ENCODE results near the gene PSG7. TPM values are rescaled to one million over a fixed set of nuclear protein-coding genes. Genes with fewer than 3 reads are reported as not detected.
"Not testable (repeated sequence)": the region's sequence is repeated elsewhere in the genome, so short reads cannot be mapped to it uniquely, and the experiment has no call there.

PSG7 gene
- total RNA-seq, 2 donors from 2014 or later, result not detected

DNA sequence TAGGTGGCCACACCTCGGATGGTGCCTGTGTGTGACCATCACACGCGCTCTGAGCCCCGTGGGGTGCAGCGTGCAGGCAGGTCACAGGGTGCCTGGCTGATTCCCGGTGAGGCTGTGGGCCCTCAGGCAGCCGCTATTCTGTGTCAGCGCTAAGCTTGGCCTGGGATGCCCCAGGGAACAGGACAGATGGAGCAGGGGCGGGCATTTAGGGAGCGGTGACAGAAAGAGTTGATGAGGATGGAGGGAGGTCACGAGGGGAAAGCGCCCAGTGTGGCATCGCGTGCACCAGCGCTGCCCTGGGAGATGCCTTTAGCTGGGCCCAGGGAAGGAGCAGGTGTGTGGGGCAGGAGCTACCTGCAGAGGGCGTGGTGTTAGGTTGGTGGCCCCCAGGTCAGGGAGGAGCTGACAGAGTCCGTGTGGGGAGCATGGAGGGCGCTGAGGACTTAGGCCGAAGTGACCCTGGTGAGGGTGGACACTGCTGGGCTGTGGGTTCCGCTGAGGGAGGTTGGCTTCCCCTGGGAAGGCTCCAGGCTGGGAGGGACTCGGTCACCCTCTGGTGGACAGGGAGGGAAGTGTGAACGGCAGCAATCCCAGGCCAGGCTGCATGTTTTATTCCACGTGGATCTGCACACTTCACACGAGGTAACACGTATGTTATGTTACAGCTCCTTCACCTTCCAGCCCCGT, 17.8 kb downstream of the PSG7 start:
- H3K27me3 Mint-ChIP-seq (ENCODE audit: insufficient read depth); H3K36me3 Mint-ChIP-seq (ENCODE audit: low read depth); H3K4me3 Mint-ChIP-seq; H3K4me3 ChIP-seq (ENCODE audit: low read length); H3K27me3 ChIP-seq (ENCODE audit: control insufficient read depth, insufficient read depth, low read length, poor library complexity, severe bottlenecking); H3K27ac ChIP-seq (ENCODE audit: low read depth, low read length); H3K9ac ChIP-seq (ENCODE audit: extremely low read depth, low read length, poor library complexity, severe bottlenecking); H3K36me3 ChIP-seq (ENCODE audit: control insufficient read depth, insufficient read depth, low read length); H3K4me1 Mint-ChIP-seq; H3K9me3 ChIP-seq (ENCODE audit: control insufficient read depth, low read length); DNase-seq; H3K27ac Mint-ChIP-seq; H3K4me1 ChIP-seq (ENCODE audit: control insufficient read depth, insufficient read depth, low read length): not testable (repeated sequence)
- H3K9me3 Mint-ChIP-seq, result peaks cover 99% of the 10 kb centered on the region
- 58 to 82% methylated on average over 4 to 26 of the region's 26 CpGs for whole genome bisulfite sequencing, 2 experiments (ENCODE audit: insufficient coverage in 1 of 2, insufficient read length in 1 of 2)
- TF ChIP-seq CTCF (conservative IDR thresholded peaks at IDR 0.05), result peak; percentile 13

DNA sequence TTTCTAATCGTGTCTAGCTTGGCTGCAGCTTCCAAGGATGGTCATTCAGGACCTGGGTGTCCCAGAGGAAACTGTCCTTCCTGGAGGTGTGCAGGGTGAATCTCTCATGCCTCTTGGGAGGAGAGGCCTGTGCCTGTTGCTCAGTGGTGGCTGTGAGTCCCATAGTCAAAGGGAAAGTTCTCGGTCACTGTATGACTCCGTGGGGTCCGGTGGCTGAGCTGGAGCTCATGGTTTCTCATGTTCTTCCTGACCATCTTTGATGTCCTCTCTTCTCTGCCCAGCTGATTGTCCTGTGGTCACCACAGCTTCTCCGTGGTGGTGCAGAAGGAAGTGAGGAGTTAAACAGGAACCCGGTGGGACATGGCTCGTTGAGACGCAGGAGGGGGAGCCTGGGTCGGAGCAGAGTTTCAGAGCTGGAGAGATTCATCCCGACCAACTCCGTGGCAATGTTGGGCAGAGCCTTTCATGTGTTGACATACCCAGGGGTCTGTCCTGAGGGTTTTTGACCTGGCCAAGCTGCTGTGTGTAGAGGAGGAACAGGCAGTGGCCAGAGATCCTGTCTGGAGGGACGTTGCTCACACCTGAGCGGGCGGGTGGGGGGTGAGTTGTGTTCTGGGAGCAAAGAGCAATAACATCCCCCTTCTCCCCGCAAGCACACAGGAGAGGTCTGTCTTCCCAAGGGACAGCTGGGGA, 18.5 kb downstream of the PSG7 start:
- not testable (repeated sequence) for H3K36me3 ChIP-seq (ENCODE audit: control insufficient read depth, insufficient read depth, low read length); H3K27me3 Mint-ChIP-seq (ENCODE audit: insufficient read depth); H3K27me3 ChIP-seq (ENCODE audit: control insufficient read depth, insufficient read depth, low read length, poor library complexity, severe bottlenecking); H3K4me3 Mint-ChIP-seq; H3K4me1 ChIP-seq (ENCODE audit: control insufficient read depth, insufficient read depth, low read length); H3K36me3 Mint-ChIP-seq (ENCODE audit: low read depth); H3K27ac ChIP-seq (ENCODE audit: low read depth, low read length); H3K27ac Mint-ChIP-seq; H3K4me3 ChIP-seq (ENCODE audit: low read length); H3K9me3 ChIP-seq (ENCODE audit: control insufficient read depth, low read length); H3K9ac ChIP-seq (ENCODE audit: extremely low read depth, low read length, poor library complexity, severe bottlenecking); DNase-seq; H3K4me1 Mint-ChIP-seq
- H3K9me3 Mint-ChIP-seq, result peaks cover 97% of the 10 kb centered on the region
- 76 to 90% methylated on average over 8 to 15 of the region's 15 CpGs for WGBS, 2 experiments (ENCODE audit: insufficient coverage in 1 of 2, insufficient read length in 1 of 2)

- not testable (repeated sequence) for H3K9ac ChIP-seq (ENCODE audit: extremely low read depth, low read length, poor library complexity, severe bottlenecking); H3K36me3 ChIP-seq (ENCODE audit: control insufficient read depth, insufficient read depth, low read length); H3K27ac ChIP-seq (ENCODE audit: low read depth, low read length); H3K27me3 ChIP-seq (ENCODE audit: control insufficient read depth, insufficient read depth, low read length, poor library complexity, severe bottlenecking); H3K9me3 ChIP-seq (ENCODE audit: control insufficient read depth, low read length); H3K36me3 Mint-ChIP-seq (ENCODE audit: low read depth); H3K4me3 Mint-ChIP-seq; H3K4me1 ChIP-seq (ENCODE audit: control insufficient read depth, insufficient read depth, low read length); DNase-seq; H3K4me3 ChIP-seq (ENCODE audit: low read length); H3K27ac Mint-ChIP-seq; H3K27me3 Mint-ChIP-seq (ENCODE audit: insufficient read depth); H3K4me1 Mint-ChIP-seq
- 60% methylated on average over 1 of the region's 1 CpG; no CpG with 5 or more reads in 1 of the 2 experiments for WGBS, 2 experiments (ENCODE audit: insufficient coverage in 1 of 2, insufficient read length in 1 of 2)
- peaks cover 97% of the 10 kb centered on the region for H3K9me3 Mint-ChIP-seq
These were observed 19.4 kb downstream of the PSG7 start, which contains the start of gene PSG6 for GRCh38 chr19:42917634-42918033. TSS of gene PSG6 (minus strand) at chr19:42917894. CDS start at chr19:42917792, 102 bp downstream.

- not testable (repeated sequence) for DNase-seq; H3K9ac ChIP-seq (ENCODE audit: extremely low read depth, low read length, poor library complexity, severe bottlenecking); H3K36me3 ChIP-seq (ENCODE audit: control insufficient read depth, insufficient read depth, low read length); H3K36me3 Mint-ChIP-seq (ENCODE audit: low read depth); H3K4me3 Mint-ChIP-seq; H3K9me3 ChIP-seq (ENCODE audit: control insufficient read depth, low read length); H3K27ac ChIP-seq (ENCODE audit: low read depth, low read length); H3K4me3 ChIP-seq (ENCODE audit: low read length); H3K4me1 Mint-ChIP-seq; H3K27me3 Mint-ChIP-seq (ENCODE audit: insufficient read depth); H3K4me1 ChIP-seq (ENCODE audit: control insufficient read depth, insufficient read depth, low read length); H3K27me3 ChIP-seq (ENCODE audit: control insufficient read depth, insufficient read depth, low read length, poor library complexity, severe bottlenecking); H3K27ac Mint-ChIP-seq
- H3K9me3 Mint-ChIP-seq, result peaks cover 96% of the 10 kb centered on the region
- WGBS, 2 experiments (ENCODE audit: insufficient coverage in 1 of 2, insufficient read length in 1 of 2), result 84% methylated on average over 1 of the region's 1 CpG; no CpG with 5 or more reads in 1 of the 2 experiments
These were observed 20.1 kb downstream of the PSG7 start for GRCh38 chr19:42916931-42917330.

GRCh38 chr19:42913516-42913915, 23.5 kb downstream of the PSG7 start:
- H3K36me3 ChIP-seq (ENCODE audit: control insufficient read depth, insufficient read depth, low read length); H3K4me3 ChIP-seq (ENCODE audit: low read length); H3K27ac Mint-ChIP-seq; DNase-seq; H3K27me3 Mint-ChIP-seq (ENCODE audit: insufficient read depth); H3K27me3 ChIP-seq (ENCODE audit: control insufficient read depth, insufficient read depth, low read length, poor library complexity, severe bottlenecking); H3K36me3 Mint-ChIP-seq (ENCODE audit: low read depth); H3K4me1 Mint-ChIP-seq; H3K4me3 Mint-ChIP-seq; H3K4me1 ChIP-seq (ENCODE audit: control insufficient read depth, insufficient read depth, low read length); H3K27ac ChIP-seq (ENCODE audit: low read depth, low read length); H3K9me3 ChIP-seq (ENCODE audit: control insufficient read depth, low read length); H3K9ac ChIP-seq (ENCODE audit: extremely low read depth, low read length, poor library complexity, severe bottlenecking): not testable (repeated sequence)
- 88 to 97% methylated on average over 1 to 5 of the region's 5 CpGs for WGBS, 2 experiments (ENCODE audit: insufficient coverage in 1 of 2, insufficient read length in 1 of 2)
- H3K9me3 Mint-ChIP-seq, result peaks cover 95% of the 10 kb centered on the region

DNA sequence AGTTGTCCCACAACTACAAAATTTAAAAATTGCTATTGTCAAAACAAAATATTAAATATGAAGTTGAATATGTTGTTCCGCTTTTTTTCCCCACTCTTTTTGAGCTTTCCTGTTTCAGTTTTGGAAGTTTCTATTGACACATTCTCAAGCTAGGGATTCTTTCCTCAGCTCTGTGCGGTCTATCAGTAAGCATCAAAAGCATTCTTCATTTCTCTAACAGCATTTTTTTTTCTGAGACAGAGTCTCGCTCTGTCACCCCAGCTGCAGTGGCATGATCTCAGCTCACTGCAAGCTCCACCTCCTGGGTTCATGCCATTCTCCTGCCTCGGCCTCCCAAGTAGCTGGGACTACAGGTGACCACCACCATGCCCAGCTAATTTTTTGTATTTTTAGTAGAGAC, 24.1 kb downstream of the PSG7 start:
- not testable (repeated sequence) for H3K4me1 ChIP-seq (ENCODE audit: control insufficient read depth, insufficient read depth, low read length); H3K4me3 ChIP-seq (ENCODE audit: low read length); DNase-seq; H3K9me3 ChIP-seq (ENCODE audit: control insufficient read depth, low read length); H3K27ac ChIP-seq (ENCODE audit: low read depth, low read length); H3K27me3 Mint-ChIP-seq (ENCODE audit: insufficient read depth); H3K4me1 Mint-ChIP-seq; H3K9ac ChIP-seq (ENCODE audit: extremely low read depth, low read length, poor library complexity, severe bottlenecking); H3K36me3 Mint-ChIP-seq (ENCODE audit: low read depth); H3K4me3 Mint-ChIP-seq; H3K36me3 ChIP-seq (ENCODE audit: control insufficient read depth, insufficient read depth, low read length); H3K27me3 ChIP-seq (ENCODE audit: control insufficient read depth, insufficient read depth, low read length, poor library complexity, severe bottlenecking); H3K27ac Mint-ChIP-seq
- WGBS, 2 experiments (ENCODE audit: insufficient coverage in 1 of 2, insufficient read length in 1 of 2), result 89 to 97% methylated on average over 3 to 4 of the region's 4 CpGs
- H3K9me3 Mint-ChIP-seq, result peaks cover 95% of the 10 kb centered on the region
